Fibroblast of mammary gland (primary cell): ENCODE data around the gene BCAN.

Source experiments
- DNase-seq: peaks from one replicate; pipeline ENCODE4 v3.0.0-alpha.2; 2010; ENCODE audit warnings: low read depth
- H3K4me3 ChIP-seq: 2 replicates; pipeline ENCODE4 v1.5.1; 2011; ENCODE audit warnings: low read depth, mild to moderate bottlenecking, low read length, moderate library complexity; ENCODE audit not compliant: control insufficient read depth
- TF ChIP-seq, protein P1 (sequence below): conservative IDR thresholded peaks from 2 replicates; pipeline ENCODE4 v1.5.1; 2011; ENCODE audit warnings: low read depth, low read length, inconsistent platforms; ENCODE audit not compliant: control insufficient read depth, insufficient read depth

The BCAN gene

DNA sequence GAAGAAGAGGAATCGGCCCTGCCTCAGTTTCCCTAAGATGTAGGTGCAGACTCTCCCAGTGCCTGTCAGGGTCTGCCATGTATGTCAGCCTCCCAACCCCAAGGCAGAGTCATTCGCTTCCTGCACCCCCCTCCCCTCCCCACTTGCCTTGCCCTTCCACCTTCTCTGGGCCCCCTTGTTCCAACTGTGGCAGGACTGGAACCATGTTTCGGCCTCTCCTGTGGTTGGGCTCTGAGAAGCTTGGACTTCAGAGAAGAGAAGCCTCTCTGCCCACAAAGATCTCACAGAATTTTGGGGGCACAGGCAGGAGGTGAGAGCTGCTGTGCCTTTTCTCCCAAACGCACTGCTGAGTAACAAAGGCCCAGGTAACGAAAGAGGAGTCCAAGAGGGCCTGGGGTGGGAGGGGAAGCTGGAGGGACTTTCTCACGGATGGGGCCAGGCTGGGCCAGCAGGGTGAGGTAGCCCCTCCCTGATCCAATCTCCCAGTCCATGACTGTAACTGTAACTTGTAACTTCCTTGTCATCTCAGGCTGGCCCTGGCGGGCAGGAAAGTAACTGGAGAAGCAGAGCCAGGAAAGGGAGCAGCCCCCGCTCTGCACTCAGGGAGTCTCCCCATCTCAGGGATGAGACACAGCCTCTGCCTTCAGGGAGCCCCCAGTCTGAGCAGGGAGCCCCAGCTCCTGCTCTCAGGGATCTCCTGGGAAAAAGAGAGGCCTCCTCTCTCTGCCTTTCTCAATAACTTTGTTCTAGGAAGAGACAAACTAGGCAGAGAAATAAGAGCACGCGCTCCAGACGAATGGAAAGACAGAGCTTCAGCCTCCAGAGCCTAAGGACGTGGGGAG lies 52.2 kb downstream of the BCAN start:
- H3K4me3 ChIP-seq, result no peak overlapping the region
- no peak for DNase-seq
- TF ChIP-seq, protein P1, sequence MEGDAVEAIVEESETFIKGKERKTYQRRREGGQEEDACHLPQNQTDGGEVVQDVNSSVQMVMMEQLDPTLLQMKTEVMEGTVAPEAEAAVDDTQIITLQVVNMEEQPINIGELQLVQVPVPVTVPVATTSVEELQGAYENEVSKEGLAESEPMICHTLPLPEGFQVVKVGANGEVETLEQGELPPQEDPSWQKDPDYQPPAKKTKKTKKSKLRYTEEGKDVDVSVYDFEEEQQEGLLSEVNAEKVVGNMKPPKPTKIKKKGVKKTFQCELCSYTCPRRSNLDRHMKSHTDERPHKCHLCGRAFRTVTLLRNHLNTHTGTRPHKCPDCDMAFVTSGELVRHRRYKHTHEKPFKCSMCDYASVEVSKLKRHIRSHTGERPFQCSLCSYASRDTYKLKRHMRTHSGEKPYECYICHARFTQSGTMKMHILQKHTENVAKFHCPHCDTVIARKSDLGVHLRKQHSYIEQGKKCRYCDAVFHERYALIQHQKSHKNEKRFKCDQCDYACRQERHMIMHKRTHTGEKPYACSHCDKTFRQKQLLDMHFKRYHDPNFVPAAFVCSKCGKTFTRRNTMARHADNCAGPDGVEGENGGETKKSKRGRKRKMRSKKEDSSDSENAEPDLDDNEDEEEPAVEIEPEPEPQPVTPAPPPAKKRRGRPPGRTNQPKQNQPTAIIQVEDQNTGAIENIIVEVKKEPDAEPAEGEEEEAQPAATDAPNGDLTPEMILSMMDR, result no peak

DNA sequence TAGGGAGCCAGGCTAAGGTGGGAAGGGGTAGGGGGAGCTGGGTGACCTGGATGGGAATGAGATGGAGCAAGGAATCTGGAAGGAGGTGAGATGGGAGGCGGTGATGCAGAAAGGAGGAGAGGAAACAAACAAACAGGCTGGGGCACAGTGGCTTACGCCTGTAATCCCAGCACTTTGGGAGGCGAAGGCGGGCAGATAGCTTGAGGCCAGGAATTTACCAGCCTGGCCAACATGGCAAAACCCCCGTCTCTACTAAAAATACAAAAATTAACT lies 52.7 kb downstream of the BCAN start:
- DNase-seq, result no peak
- H3K4me3 ChIP-seq, result no peak overlapping the region
- TF ChIP-seq, protein P1, result no peak

DNA sequence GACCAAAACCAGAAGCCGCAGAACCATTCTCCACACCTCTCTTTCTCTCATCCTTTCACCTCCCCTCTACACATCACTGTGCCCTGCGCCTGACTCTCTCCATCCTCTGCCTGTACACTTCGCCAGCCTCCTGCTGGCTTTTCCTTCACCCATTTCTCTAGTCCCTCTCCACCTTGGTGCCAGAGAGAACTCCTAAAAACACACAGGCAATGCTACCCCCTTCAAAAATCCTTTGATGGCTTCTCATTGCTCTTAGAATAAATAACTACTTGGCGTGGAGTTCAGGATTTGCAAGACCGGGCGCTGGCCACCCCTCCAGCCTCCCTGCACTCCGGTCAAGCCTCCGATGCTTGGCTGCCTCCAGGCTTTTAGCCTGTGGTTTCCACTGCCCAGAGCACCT lies 54.8 kb downstream of the BCAN start:
- H3K4me3 ChIP-seq, result no peak overlapping the region
- TF ChIP-seq, protein P1, result no peak
- DNase-seq, result no peak

DNA sequence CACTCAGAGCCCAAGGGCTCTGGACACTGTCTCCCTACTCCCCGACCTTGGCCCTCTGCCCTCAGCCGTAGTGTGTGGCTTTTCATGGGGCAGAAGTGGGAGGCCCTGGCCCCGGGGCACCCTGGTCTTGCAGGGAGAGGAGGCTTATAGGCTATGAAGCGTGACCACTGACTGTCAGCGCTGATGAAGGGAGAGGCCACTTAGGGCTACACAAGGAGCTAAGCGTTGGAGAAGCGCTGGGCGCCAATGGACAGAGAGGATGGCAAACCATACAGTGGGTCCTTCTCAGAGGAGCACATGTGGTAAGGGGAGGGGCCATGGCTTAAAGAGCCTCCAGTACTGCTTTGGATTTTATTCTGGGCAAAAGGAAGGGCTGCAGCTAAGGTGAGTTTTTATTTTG lies 55.6 kb downstream of the BCAN start:
- no peak for DNase-seq
- TF ChIP-seq, protein P1, result no peak
- H3K4me3 ChIP-seq, result no peak overlapping the region

DNA sequence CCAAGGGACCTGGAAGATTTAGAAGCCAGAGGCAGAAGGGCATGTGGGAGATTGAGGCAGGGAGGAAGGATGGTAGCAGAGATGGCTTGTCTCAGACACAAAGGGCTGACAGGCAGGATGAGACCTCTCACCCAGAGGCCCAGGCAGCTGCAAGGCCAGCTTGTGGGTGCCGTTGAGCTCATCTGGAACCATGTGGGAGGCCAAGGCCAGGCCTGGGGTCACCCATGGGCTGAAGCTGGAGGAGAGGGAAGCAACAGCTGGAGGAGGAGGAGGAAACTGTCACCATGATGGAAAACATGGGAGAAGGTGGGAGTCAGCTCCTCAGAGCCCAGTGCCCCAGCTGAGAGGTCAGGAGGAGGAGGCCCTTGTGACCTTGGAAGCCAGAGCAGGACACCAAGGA lies 57.1 kb downstream of the BCAN start:
- no peak overlapping the region for H3K4me3 ChIP-seq
- TF ChIP-seq, protein P1, result no peak
- DNase-seq, result no peak

DNA sequence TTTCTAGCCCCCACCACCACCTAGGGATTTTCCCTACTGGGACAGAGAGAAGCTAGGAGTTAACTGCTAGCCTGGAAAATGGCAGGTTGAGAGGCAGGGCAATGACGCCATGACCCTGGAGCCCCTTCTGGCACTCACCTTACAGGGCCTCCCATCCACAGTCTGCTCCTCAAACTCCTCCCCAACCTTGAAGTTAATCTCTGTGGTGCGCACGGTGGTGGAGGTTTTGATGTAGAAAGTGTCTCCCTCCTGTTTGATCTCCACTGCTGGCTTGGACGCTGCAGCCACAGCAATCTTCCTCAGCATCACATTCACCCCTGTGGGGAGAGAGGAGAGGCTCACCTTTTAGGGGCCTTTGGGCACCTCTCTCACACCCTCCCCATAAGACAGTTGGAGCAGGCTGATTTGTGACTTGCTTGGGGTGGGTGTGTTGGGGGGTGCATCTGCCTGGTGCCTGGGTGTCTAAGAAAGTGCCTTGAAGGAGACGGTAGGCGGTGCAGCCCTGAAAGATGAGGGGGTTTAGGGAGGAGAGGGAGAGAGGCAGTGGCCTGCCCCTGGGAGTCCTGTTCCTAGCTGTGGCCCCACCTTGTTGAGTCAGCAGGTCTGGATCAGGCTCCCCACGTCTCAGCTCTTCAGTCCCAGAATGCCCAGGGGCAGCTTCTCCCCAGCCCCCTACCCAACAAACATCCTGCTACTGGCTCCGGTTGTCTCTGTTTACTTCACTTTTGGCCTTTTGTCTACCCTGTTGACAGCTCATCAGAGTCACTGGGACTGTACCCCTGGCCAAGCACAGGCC lies 59.0 kb downstream of the BCAN start:
- no peak for DNase-seq
- TF ChIP-seq, protein P1, result no peak
- no peak overlapping the region for H3K4me3 ChIP-seq
